NCI-H1417 (cell line): Measurements from ENCODE around the gene FBN3.

Experiments used
- DNase-seq, 3 experiments: peaks; one replicate each; lab custom pipeline; 2025; lab: John Stamatoyannopoulos, UW

The FBN3 gene

GRCh38 chr19:8020681-8021080, 128.7 kb downstream of the FBN3 start:
- DNase-seq: no peak

GRCh38 chr19:8017808-8018207, 131.6 kb downstream of the FBN3 start:
- no peak for DNase-seq
